Right cardiac atrium (tissue), 5 donors: ENCODE data around the gene POU3F1. TPM values are rescaled to one million over a fixed set of nuclear protein-coding genes. Genes with fewer than 3 reads are reported as not detected.
"Not testable (repeated sequence)": the region's sequence is repeated elsewhere in the genome, so short reads cannot be mapped to it uniquely, and the experiment has no call there.

Experiments
- ATAC-seq, 2 donors: fragments of 200-7000 bp; cut with Tn5 transposase; one replicate each; pipeline versions ENCODE4 v1.8.0 to v1.9.1; 2020; ENCODE audit warnings: moderate library complexity in 2 of 2, mild to moderate bottlenecking in 1 of 2
- DNase-seq, 3 donors: peaks; one replicate each; pipeline ENCODE4 v3.0.0-alpha.2; 2020
- H3K27ac ChIP-seq: one replicate; pipeline ENCODE4 v1.5.1; 2013; ENCODE audit warnings: mild to moderate bottlenecking, low read length, control low read depth, moderate library complexity
- H3K27me3 ChIP-seq: one replicate; pipeline ENCODE4 v1.6.1; 2013; ENCODE audit not compliant: control insufficient read depth, insufficient read depth
- H3K4me1 ChIP-seq: one replicate; pipeline ENCODE4 v1.6.1; 2013; ENCODE audit warnings: low read length; ENCODE audit not compliant: control insufficient read depth, insufficient read depth
- H3K4me3 ChIP-seq: one replicate; pipeline ENCODE4 v1.5.1; 2013; ENCODE audit warnings: low read length, control low read depth
- H3K9me3 ChIP-seq: one replicate; pipeline ENCODE4 v1.6.1; 2013; ENCODE audit warnings: low read length; ENCODE audit not compliant: control insufficient read depth
- WGBS: extraction: QIAGEN DNeasy Blood & Tissue Kit; methylation state at CpG from one replicate; pipeline ENCODE4 v1.1.7; 2013; 5-methylcytosine and 5-hydroxymethylcytosine counted together
- intact Hi-C, 4 donors: fragments of 100-400 bp; cut with DNase I; formaldehyde crosslinking; loops; one replicate each; pipeline versions ENCODE4 v1.11.0 to v1.14.0; 2022 to 2023
- polyA plus RNA-seq: library from polyadenylated mRNA; stranded (reverse); fragments of 200-250 nt; gene quantifications from one replicate; pipeline ENCODE4 v1.2.3, GENCODE V29; 2013
- total RNA-seq, 4 donors: library from RNA; stranded (reverse); fragmentation: NEBNext Ultra II Directional; extraction: Animal tissue kit (Norgen Biotek cat#: 25700); gene quantifications; one replicate each; pipeline ENCODE4 v1.2.1, GENCODE V29; 2021
- donor health status: healthy with polysubstance abuse.
- donor health status: DM: no; HTN: yes; CAD: no.
- donor health status: DM: no; HTN: no; CAD: no.
- donor health status: DM: no; HTN: yes; CAD: no; lungs with severe emphysema.
- donor health status: DM: yes; HTN: yes; CAD: no.

Gene POU3F1
- total and polyA plus RNA-seq, 5 donors: 0.07 to 0.17 (median 0.13) TPM; not detected in 1

- peak in 2 of 3 donors; percentile 56 to 71 for DNase-seq
- H3K27ac ChIP-seq: no peak overlapping the region
- no peaks in the 10 kb centered on the region for H3K4me1 ChIP-seq
- peak overlapping the region; percentile 47 for H3K4me3 ChIP-seq
- 4% methylated on average over 115 of the region's 115 CpGs for WGBS
- ATAC-seq: no peak
- H3K9me3 ChIP-seq: no peaks in the 10 kb centered on the region
- no peaks in the 10 kb centered on the region for H3K27me3 ChIP-seq
- intact Hi-C loops: no loop called here
Measured at GRCh38 chr1:38045401-38046332, 926 bp downstream of the POU3F1 start.

GRCh38 chr1:38044221-38045215 lies 2.1 kb downstream of the POU3F1 start:
- no peaks in the 10 kb centered on the region for H3K4me1 ChIP-seq
- 4% methylated on average over 70 of the region's 70 CpGs for WGBS
- no peak for DNase-seq
- no peak overlapping the region for H3K27ac ChIP-seq
- no peaks in the 10 kb centered on the region for H3K9me3 ChIP-seq
- no peaks in the 10 kb centered on the region for H3K27me3 ChIP-seq
- ATAC-seq: no peak
- intact Hi-C loops: no loop called here
- H3K4me3 ChIP-seq: peak overlapping the region; percentile 9

- no peak for ATAC-seq
- intact Hi-C loops: no loop called here
- no peak overlapping the region for H3K27ac ChIP-seq
- no peak for DNase-seq
- H3K27me3 ChIP-seq: no peaks in the 10 kb centered on the region
- no peaks in the 10 kb centered on the region for H3K9me3 ChIP-seq
- H3K4me3 ChIP-seq: no peak overlapping the region
- H3K4me1 ChIP-seq: no peaks in the 10 kb centered on the region
- 90% methylated on average over 12 of the region's 12 CpGs for WGBS
Measured at GRCh38 chr1:38043036-38043747, 3.4 kb downstream of the POU3F1 start.

- no peak overlapping the region for H3K27ac ChIP-seq
- H3K4me3 ChIP-seq: no peak overlapping the region
- 79% methylated on average over 21 of the region's 21 CpGs for whole genome bisulfite sequencing
- no peaks in the 10 kb centered on the region for H3K27me3 ChIP-seq
- H3K4me1 ChIP-seq: no peaks in the 10 kb centered on the region
- intact Hi-C loops: no loop called here
- H3K9me3 ChIP-seq: no peaks in the 10 kb centered on the region
- ATAC-seq (no peak), DNase-seq (no peak)
Measured at GRCh38 chr1:38041936-38042834, 4.4 kb downstream of the POU3F1 start.

- H3K9me3 ChIP-seq: no peaks in the 10 kb centered on the region
- DNase-seq (no peak), ATAC-seq (no peak)
- H3K4me1 ChIP-seq: no peaks in the 10 kb centered on the region
- H3K4me3 ChIP-seq: no peak overlapping the region
- H3K27ac ChIP-seq: no peak overlapping the region
- no peaks in the 10 kb centered on the region for H3K27me3 ChIP-seq
- WGBS: 90% methylated on average over 17 of the region's 17 CpGs
- intact Hi-C loops: loop anchor here in 1 of 4 donors (10.0 kb wide), 1 partner anchor 795 kb away; no protein-coding TSS in a partner anchor
Measured at GRCh38 chr1:38039331-38040088, 7.1 kb downstream of the POU3F1 start.

GRCh38 chr1:38038861-38039260 lies 7.7 kb downstream of the POU3F1 start:
- 78% methylated on average over 10 of the region's 10 CpGs for WGBS

GRCh38 chr1:38037221-38037939 lies 9.2 kb downstream of the POU3F1 start:
- no peaks in the 10 kb centered on the region for H3K9me3 ChIP-seq
- H3K4me3 ChIP-seq: no peak overlapping the region
- intact Hi-C loops: loop anchor here in 1 of 4 donors (10.0 kb wide), 1 partner anchor 797 kb away; no protein-coding TSS in a partner anchor
- H3K27me3 ChIP-seq: no peaks in the 10 kb centered on the region
- no peaks in the 10 kb centered on the region for H3K4me1 ChIP-seq
- H3K27ac ChIP-seq: no peak overlapping the region
- DNase-seq: no peak
- peak in 1 of 2 donors; percentile 8 for ATAC-seq
- WGBS: 38% methylated on average over 5 of the region's 5 CpGs

More at GRCh38 chr1:38038861-38039260, 7.7 kb downstream of the POU3F1 start:
- Histone ChIP-seq H3K4me3 (no peak overlapping the region), H3K27me3 (no peaks in the 10 kb centered on the region), H3K9me3 (no peaks in the 10 kb centered on the region), H3K27ac (no peak overlapping the region), H3K4me1 (no peaks in the 10 kb centered on the region)
- intact Hi-C loops: loop anchor here in 1 of 4 donors (10.0 kb wide), 1 partner anchor 796 kb away; no protein-coding TSS in a partner anchor
- DNase-seq (no peak), ATAC-seq (no peak)

- H3K9me3 ChIP-seq: no peaks in the 10 kb centered on the region
- H3K27me3 ChIP-seq: no peaks in the 10 kb centered on the region
- intact Hi-C loops: loop anchor here in 1 of 4 donors (10.0 kb wide), 1 partner anchor 800 kb away; no protein-coding TSS in a partner anchor
- WGBS: 86% methylated on average over 13 of the region's 13 CpGs
- H3K4me3 ChIP-seq: no peak overlapping the region
- peaks cover 6% of the 10 kb centered on the region for H3K4me1 ChIP-seq
- no peak for ATAC-seq
- H3K27ac ChIP-seq: no peak overlapping the region
- no peak for DNase-seq
Measured at GRCh38 chr1:38034871-38035270, 11.7 kb downstream of the POU3F1 start.

GRCh38 chr1:38032992-38033391 lies 13.6 kb downstream of the POU3F1 start:
- DNase-seq, H3K4me3 ChIP-seq, H3K9me3 ChIP-seq, H3K27ac ChIP-seq, H3K27me3 ChIP-seq, ATAC-seq: not testable (repeated sequence)
- H3K4me1 ChIP-seq: peaks cover 15% of the 10 kb centered on the region
- intact Hi-C loops: loop anchor here in 1 of 4 donors (10.0 kb wide), 1 partner anchor 802 kb away; no protein-coding TSS in a partner anchor
- 91% methylated on average over 2 of the region's 2 CpGs for WGBS
